GM04504 (cell line): ENCODE data around the gene ENTPD7.

ENCODE experiments used
- DNase-seq: peaks from one replicate; pipeline ENCODE4 v3.0.0-alpha.2; 2012; ENCODE audit warnings: low read depth

The ENTPD7 gene

DNA sequence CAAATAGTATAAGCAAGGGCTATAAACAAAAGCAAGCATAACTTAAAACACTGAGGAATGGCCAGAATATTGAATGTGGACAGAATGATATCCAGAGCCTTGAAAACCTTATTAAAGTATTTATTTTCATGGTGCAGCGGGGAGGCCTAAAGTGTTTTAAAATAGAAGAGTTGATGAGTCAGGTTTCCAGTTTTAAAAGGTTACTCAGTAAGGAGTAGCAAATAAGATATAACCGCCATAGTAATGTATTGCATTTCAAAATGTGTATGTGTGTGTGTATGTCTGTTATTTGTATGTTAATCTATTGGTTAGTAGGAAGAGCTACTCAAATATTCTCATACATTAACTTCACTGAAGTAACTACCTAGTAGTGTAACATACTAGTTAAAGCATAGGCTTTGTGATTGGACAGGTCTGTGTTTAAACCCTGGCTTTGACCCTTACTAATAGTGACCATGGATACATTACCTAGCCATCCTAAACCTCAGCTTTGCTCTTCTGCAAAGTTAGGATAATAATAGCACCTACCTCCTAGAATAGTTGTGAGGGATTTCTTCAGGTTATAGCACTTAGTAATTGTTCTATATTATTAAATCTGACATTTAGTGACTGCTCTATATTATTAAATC lies 89.6 kb downstream of the ENTPD7 start:
- no peak for DNase-seq

DNA sequence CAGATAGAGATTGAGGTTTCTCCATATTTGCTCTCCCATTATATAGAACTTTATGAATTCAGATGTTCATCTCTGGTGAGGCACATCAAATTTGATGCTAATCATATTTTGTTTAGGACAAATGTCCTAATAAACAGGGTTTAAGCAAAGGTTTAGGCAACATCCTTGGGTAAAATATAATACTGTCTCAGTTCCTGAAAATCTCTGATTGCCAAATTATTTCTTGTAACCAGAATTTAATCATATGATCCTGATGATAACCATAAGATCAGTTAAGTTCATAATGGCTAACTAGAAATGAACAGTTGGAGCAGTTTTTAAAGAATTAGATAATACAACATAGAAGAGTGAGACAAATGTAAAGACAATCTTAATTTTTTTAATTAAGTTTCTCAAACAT lies 91.3 kb downstream of the ENTPD7 start:
- DNase-seq, result no peak

DNA sequence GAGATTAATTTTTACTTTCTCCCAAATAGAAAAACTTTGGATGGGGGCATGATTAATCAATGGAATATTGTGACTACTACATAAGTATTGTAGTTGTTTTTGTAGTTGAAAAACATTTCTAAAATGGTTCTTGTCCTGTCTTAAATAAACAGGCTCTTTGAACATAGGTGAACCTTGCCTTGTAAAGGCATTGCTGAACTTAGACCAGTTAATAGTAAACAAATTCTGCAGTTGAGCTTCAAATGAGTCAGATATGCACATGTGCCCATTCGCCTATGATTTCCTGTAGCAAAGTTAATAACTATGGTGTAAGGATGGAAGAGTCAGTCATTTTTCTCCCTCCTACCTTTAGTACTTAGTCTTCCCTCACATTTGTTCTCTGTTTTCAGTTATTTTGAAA lies 95.4 kb downstream of the ENTPD7 start:
- DNase-seq, result no peak
